ENCODE measurements around the gene ZNF287.

The ZNF287 gene

DNA sequence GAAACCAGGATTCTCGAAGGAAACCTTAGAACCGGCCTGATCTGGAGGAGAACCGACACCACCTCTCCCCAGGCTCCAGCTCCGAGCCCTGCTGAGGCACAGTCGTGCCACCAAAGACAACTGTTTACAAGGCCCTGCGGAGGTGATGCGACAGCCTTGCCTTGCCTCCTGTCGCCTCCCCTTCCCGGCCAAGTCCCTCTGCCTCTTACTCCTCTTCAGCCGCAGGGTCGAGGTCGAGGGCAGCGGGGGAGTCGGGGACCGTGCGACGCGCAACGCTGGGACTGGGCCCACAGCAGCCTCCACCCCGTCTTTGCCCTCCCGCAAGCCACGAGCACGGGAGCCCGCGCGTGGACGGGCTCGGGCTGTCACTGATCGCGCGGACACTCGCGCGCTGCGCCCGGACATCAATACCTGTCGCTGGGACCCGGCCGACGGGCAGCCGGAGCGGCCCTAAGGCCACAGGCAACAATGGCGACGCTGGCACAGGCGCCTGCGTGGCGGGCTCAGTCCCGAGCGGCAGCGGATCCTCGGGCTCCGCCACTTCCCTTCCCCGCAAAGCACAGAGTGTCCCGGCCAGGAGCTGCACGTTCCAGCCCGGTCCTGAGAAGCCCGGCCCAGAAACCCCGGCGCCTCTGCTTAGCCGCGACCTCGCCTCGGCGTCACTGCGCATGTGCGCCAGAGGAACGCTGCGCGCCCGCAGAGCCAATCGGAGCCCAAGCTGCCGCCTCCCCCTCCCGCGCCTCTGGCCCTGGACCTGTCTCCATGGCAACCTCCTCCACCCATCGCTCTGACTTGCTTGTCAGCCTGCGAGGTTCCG, at the start of gene ZNF287:
TSS of gene ZNF287 (minus strand) at position 664 of the 817 bp plus-strand sequence. CDS start 1,473 bp downstream, outside the sequence.
- Histone ChIP-seq H3K27ac (ENCODE audit: low read length) (no peak within 1 kb of the TSS), H3K4me1 (ENCODE audit: control insufficient read depth, low read depth, low read length) (no peaks in the 10 kb centered on the region), H3K27me3 (ENCODE audit: control insufficient read depth, insufficient read depth, low read length) (peaks cover 32% of the 10 kb centered on the region), H3K4me3 (ENCODE audit: low read length) (peak within 1 kb of the TSS; percentile 73), H3K9ac (ENCODE audit: low read length) (no peak within 1 kb of the TSS), H3K9me3 (ENCODE audit: control insufficient read depth, low read depth, low read length) (no peaks in the 10 kb centered on the region), H3K36me3 (ENCODE audit: control insufficient read depth, low read depth, low read length) (peaks cover 1% of the 10 kb centered on the region)

DNA sequence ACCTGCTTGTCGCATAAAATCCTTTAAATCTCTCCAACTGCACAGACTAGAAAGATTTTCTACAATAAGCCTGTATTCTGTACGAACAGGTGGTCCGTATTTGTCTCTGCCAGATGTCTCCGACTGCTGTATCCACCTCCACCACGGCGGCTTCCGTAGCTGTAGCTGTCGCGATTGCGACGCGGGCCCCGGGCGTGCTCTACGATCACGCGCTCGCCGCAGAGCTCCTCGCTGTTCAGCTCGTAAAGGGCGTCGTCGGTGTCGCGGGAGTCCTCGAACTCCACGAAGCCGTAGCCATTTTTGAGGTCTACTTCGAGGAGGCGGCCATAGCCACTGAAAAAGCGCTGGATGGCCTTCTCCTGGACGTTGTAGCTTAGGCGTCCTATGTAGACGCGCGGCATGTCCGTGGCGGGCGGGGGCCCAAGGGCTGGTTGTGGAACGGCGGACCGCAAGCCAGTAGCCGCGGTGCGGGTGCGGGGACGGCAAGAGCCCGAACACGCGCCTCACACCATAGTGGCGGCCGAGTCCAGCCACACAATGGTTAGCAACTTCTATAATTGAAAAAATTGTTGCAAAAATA, 48.6 kb upstream of the ZNF287 start:
- Histone ChIP-seq H3K27ac (ENCODE audit: low read length) (no peak overlapping the region), H3K4me1 (ENCODE audit: control insufficient read depth, low read depth, low read length) (no peaks in the 10 kb centered on the region), H3K36me3 (ENCODE audit: control insufficient read depth, low read depth, low read length) (no peaks in the 10 kb centered on the region), H3K27me3 (ENCODE audit: control insufficient read depth, insufficient read depth, low read length) (no peaks in the 10 kb centered on the region), H3K9me3 (ENCODE audit: control insufficient read depth, low read depth, low read length) (peaks cover 8% of the 10 kb centered on the region), H3K4me3 (ENCODE audit: low read length) (no peak overlapping the region), H3K9ac (ENCODE audit: low read length) (no peak overlapping the region)

DNA sequence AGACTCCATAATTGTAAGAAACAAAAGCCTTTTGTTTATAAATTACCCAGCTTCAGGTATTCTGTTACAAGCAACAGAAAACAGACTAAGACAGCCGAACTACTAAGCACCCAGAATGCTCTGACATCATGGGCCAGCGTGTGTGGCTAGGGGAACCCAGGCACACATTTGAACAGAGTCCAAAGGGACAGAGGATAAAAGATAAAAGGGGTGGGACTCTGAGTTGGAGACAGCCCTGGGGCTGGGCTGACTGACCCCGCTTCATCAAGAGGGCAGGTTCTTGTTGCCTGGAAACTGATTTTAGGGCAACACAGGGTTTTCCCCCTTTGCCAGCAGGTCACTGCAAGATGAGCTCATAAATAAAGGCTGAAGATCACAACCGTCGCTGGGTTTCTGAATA, 30.5 kb upstream of the ZNF287 start:
- Histone ChIP-seq H3K27me3 (ENCODE audit: control insufficient read depth, insufficient read depth, low read length) (no peaks in the 10 kb centered on the region), H3K9ac (ENCODE audit: low read length) (no peak overlapping the region), H3K4me1 (ENCODE audit: control insufficient read depth, low read depth, low read length) (no peaks in the 10 kb centered on the region), H3K27ac (ENCODE audit: low read length) (no peak overlapping the region), H3K4me3 (ENCODE audit: low read length) (no peak overlapping the region), H3K9me3 (ENCODE audit: control insufficient read depth, low read depth, low read length) (no peaks in the 10 kb centered on the region), H3K36me3 (ENCODE audit: control insufficient read depth, low read depth, low read length) (no peaks in the 10 kb centered on the region)

DNA sequence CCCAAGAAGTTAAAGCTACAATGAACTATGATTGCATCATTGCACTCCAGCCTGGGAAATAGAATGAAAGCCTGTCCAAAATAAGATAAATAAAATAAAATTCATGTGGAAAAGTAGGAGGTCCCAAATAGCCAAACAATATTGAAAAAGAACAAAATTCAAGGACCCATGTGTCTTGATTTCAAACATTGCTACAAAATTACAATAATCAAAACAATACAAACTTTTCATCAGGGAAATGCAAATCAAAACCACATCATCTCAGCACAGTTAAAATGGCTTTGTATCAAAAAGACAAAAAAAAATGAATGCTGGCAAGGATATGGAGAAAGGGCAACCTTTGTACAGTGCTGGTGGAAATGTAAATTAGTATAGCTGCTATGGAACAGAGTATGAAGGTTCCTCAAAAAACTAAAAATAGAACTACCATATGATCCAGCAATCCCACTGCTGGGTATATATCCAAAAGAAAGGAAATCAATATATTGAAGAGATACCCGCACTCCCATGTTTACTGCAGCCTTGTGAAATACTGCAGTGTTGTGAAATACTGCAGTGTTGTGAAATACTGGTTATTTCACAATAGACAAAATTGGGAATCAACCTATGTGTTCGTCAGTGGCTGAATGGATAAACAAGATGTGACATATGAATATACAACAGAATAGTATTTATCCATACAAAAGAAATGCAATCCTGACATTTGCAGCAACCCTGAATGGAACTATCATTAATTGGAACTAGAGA, 24.5 kb upstream of the ZNF287 start:
- no peak overlapping the region for H3K27ac ChIP-seq (ENCODE audit: low read length)

DNA sequence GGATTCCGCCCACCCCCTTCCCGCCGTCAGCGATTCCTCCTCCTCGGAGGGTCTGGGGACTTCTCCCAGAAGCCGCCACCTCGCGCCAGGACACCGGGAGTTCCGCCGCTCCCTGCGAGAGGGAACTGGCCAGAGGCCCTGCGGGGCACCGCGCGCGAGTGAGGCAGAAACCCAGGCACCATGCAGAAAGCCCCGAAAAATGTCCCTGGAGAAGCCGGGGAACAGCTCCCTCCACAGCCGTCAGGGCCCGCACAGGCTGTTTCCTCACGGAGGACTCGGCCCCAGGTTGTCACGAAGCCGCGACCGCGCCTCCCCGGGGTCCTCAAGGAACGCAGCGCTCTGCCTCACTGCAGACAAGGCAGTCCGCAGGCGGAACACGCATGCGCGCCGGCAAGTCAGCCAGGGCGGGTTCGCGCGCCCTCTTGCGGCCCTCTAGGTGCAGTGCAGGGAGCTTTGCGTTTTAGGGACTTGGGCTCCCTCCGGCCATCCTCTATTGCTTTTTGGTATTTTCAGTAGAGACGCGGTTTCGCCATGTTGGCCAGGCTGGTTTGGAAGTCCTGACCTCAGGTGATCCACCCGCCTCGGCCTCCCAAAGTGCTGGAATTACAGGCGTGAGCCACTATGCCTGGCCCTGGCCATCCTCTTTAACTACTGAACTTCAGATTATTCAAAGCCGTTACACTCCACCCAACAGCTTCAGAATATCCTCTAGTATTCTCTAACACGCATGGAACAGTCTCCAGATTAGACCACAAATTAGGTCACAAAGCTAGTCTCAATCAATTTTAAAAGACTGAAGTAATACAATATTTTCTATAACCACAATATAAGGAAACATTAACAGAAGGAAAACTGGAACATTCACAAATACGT, 20.3 kb upstream of the ZNF287 start:
- Histone ChIP-seq H3K27me3 (ENCODE audit: control insufficient read depth, insufficient read depth, low read length) (peaks cover 27% of the 10 kb centered on the region), H3K4me1 (ENCODE audit: control insufficient read depth, low read depth, low read length) (no peaks in the 10 kb centered on the region), H3K4me3 (ENCODE audit: low read length) (peak overlapping the region; percentile 84), H3K9ac (ENCODE audit: low read length) (peak overlapping the region; percentile 56), H3K36me3 (ENCODE audit: control insufficient read depth, low read depth, low read length) (no peaks in the 10 kb centered on the region), H3K27ac (ENCODE audit: low read length) (no peak overlapping the region), H3K9me3 (ENCODE audit: control insufficient read depth, low read depth, low read length) (peaks cover 3% of the 10 kb centered on the region)

More for the DNA sequence above, 24.5 kb upstream of the ZNF287 start:
- Histone ChIP-seq H3K27me3 (ENCODE audit: control insufficient read depth, insufficient read depth, low read length) (peaks cover 6% of the 10 kb centered on the region), H3K9ac (ENCODE audit: low read length) (no peak overlapping the region), H3K36me3 (ENCODE audit: control insufficient read depth, low read depth, low read length) (no peaks in the 10 kb centered on the region), H3K9me3 (ENCODE audit: control insufficient read depth, low read depth, low read length) (peaks cover 3% of the 10 kb centered on the region), H3K4me3 (ENCODE audit: low read length) (no peak overlapping the region), H3K4me1 (ENCODE audit: control insufficient read depth, low read depth, low read length) (no peaks in the 10 kb centered on the region)

DNA sequence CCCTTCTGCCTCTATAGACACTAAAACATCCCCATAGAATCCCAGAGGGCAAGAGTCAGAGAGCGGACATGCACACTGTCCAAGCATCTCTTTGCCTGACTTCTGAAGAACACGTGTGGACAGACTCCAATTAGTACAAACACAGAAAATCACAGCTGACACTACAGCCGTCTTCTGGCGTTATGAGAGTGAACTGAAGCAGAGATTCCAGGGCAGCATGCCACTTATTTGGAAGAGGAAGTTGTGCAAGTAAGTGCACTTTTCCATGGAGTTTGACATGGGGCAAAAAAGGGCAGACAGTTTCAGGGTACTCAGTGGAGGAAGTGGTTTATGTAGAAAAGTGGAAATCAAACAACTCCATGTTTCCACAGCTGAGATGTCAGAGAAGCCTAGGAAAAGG, 16.8 kb upstream of the ZNF287 start:
- H3K27me3 ChIP-seq (ENCODE audit: control insufficient read depth, insufficient read depth, low read length), result peaks cover 27% of the 10 kb centered on the region
- H3K27ac ChIP-seq (ENCODE audit: low read length), result no peak overlapping the region
- no peak overlapping the region for H3K4me3 ChIP-seq (ENCODE audit: low read length)
- no peaks in the 10 kb centered on the region for H3K4me1 ChIP-seq (ENCODE audit: control insufficient read depth, low read depth, low read length)
- H3K36me3 ChIP-seq (ENCODE audit: control insufficient read depth, low read depth, low read length), result no peaks in the 10 kb centered on the region
- peaks cover 3% of the 10 kb centered on the region for H3K9me3 ChIP-seq (ENCODE audit: control insufficient read depth, low read depth, low read length)
- no peak overlapping the region for H3K9ac ChIP-seq (ENCODE audit: low read length)

DNA sequence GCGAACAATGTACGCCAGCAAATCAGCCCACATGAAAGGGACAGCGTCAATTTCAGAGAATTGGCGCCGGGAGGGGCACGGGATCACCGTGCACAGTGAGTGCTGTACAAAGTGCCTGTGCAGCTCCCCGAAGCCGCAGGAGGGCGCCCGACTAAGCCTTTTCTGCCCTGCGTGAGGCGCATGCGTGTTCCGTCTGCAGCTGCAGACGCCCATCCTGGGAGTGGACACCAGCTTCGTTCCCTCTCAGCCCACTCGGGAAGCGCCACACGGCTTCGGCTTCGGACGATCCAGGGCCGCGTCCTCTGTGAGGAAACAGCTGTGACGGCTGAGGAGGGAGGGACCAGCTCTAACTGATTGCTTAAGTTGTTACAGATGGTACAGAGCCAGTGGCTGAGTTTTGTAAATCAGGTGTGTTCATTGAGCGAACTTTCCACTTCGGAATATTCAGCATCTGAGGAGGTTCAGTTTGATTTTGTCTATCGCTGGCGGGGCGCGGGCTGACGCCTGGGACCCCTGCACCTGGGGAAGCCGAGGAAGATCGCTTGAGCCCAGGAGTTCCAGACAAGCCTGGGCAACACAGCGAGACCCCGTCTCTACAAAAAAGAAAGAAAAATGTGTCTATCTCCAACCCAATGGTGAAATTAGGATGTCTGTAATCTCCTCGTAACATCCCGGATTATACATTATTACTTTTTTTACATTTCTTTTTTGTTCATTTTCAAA, 15.4 kb upstream of the ZNF287 start:
- Histone ChIP-seq H3K36me3 (ENCODE audit: control insufficient read depth, low read depth, low read length) (no peaks in the 10 kb centered on the region), H3K9me3 (ENCODE audit: control insufficient read depth, low read depth, low read length) (no peaks in the 10 kb centered on the region), H3K9ac (ENCODE audit: low read length) (no peak overlapping the region), H3K4me3 (ENCODE audit: low read length) (peak overlapping the region; percentile 66), H3K4me1 (ENCODE audit: control insufficient read depth, low read depth, low read length) (no peaks in the 10 kb centered on the region), H3K27me3 (ENCODE audit: control insufficient read depth, insufficient read depth, low read length) (peaks cover 27% of the 10 kb centered on the region), H3K27ac (ENCODE audit: low read length) (no peak overlapping the region)

DNA sequence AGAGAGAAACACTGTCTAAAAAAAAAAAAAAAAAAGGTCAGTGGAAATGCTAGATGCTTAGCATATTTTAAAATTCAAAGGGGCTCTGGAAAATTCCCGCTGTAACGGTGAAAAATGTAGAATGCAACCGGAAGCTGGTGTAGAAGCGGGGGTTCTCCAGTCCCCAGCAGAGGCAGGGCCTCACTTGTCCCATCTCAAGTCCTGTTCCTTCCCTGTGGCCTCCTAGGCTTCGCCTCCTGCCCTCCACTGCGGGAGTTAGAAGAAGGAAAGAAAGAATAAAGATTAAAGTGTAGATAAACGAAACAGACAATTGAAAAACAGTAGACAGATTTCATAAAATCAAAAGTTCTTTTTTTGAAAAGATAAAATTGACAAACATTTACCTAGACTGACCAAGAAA, 14.8 kb upstream of the ZNF287 start:
- Histone ChIP-seq H3K36me3 (ENCODE audit: control insufficient read depth, low read depth, low read length) (no peaks in the 10 kb centered on the region), H3K9me3 (ENCODE audit: control insufficient read depth, low read depth, low read length) (no peaks in the 10 kb centered on the region), H3K27me3 (ENCODE audit: control insufficient read depth, insufficient read depth, low read length) (peaks cover 24% of the 10 kb centered on the region), H3K9ac (ENCODE audit: low read length) (no peak overlapping the region), H3K4me3 (ENCODE audit: low read length) (no peak overlapping the region), H3K4me1 (ENCODE audit: control insufficient read depth, low read depth, low read length) (no peaks in the 10 kb centered on the region), H3K27ac (ENCODE audit: low read length) (no peak overlapping the region)

DNA sequence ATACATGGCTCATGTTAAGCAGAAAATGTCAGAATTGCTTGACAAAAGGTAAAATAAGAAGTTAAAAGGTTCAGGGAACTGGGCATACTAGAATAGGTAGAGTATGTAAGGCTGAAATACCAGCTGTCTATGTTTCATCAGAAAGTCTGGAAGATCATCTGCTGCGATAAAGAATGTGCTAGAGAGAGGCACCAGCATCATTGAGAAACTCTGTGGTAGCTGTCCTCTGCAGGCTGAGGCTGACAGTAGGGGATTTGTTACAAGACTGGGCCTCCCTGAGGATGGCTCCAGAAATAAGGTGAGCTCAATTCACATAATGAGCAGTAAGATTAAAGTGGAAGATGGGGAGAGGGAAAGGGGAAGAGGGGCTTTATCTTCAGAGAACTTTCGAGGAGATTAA, 4.5 kb upstream of the ZNF287 start:
- Histone ChIP-seq H3K27me3 (ENCODE audit: control insufficient read depth, insufficient read depth, low read length) (peaks cover 19% of the 10 kb centered on the region), H3K4me3 (ENCODE audit: low read length) (no peak overlapping the region), H3K36me3 (ENCODE audit: control insufficient read depth, low read depth, low read length) (no peaks in the 10 kb centered on the region), H3K27ac (ENCODE audit: low read length) (no peak overlapping the region), H3K9ac (ENCODE audit: low read length) (no peak overlapping the region), H3K4me1 (ENCODE audit: control insufficient read depth, low read depth, low read length) (no peaks in the 10 kb centered on the region), H3K9me3 (ENCODE audit: control insufficient read depth, low read depth, low read length) (no peaks in the 10 kb centered on the region)

DNA sequence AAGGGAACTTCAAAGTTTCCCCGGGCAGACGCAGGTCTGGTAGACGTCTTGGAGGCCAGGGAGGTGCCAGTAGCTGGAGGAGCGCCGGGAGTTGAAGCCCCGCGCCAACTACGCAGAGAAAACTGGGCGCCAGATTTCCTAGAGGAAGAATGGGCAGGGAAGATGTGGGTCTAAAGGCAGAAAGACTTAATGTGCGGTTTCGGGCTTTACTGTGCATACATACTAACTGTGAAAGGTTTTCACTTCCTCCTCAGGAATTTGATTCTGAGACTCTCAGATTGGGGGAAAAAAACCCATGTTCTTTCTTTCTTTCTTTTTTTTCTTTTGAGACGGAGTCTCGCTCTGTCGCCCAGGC, 331 bp upstream of the ZNF287 start:
- Histone ChIP-seq H3K27me3 (ENCODE audit: control insufficient read depth, insufficient read depth, low read length) (peaks cover 32% of the 10 kb centered on the region), H3K36me3 (ENCODE audit: control insufficient read depth, low read depth, low read length) (no peaks in the 10 kb centered on the region), H3K9me3 (ENCODE audit: control insufficient read depth, low read depth, low read length) (no peaks in the 10 kb centered on the region), H3K9ac (ENCODE audit: low read length) (no peak overlapping the region), H3K4me3 (ENCODE audit: low read length) (peak overlapping the region; percentile 73), H3K4me1 (ENCODE audit: control insufficient read depth, low read depth, low read length) (no peaks in the 10 kb centered on the region), H3K27ac (ENCODE audit: low read length) (no peak overlapping the region)

Data from iPS-18a (cell line).